DMS53 (cell line): ENCODE data around the gene TUB.

Source experiments
- DNase-seq: peaks from one replicate; lab custom pipeline; 2025; lab: John Stamatoyannopoulos, UW

The TUB gene

GRCh38 chr11:8047382-8047781 lies 33.6 kb upstream of the TUB start:
- DNase-seq, result no peak

- no peak for DNase-seq
Observed at GRCh38 chr11:8049084-8049483, 31.9 kb upstream of the TUB start.

DNA sequence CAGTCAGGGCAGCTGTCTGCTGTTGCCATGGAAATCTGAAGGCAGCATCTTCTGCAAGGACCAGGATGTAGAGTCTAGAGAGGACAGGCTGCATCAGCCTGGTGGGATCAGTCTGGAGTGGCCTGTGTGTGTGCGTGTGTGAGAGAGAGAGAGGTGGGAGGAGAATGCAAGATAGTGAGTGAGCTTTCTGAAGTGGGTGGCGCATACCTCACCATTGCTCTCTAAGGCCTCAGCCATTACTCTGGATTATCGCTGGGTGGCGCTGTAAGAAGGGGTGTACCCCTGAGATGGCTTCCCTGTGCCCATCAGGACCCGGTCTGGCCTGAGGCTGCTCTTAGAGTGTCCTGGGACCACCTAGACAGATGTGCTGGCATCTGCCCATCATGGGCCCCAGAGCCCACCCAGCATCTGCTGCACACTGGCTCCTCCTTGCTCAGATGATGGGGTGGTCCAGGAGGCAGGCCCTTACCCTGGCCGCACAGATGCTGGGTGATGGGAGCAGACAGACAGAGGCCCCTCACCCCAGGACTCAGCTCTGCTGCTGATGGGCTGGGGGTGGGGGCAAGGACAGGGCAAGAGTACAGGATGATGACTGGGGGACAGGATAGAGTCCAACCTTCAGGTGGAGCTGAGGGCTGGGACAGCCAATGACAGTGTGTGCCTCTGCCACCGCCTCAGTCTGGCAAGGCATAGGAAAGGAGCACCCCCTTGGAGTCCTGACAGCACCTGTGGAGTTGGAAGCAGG lies 25.7 kb upstream of the TUB start:
- DNase-seq, result no peak

- DNase-seq, result no peak
Observed at GRCh38 chr11:8055836-8056526, 25.0 kb upstream of the TUB start.

DNA sequence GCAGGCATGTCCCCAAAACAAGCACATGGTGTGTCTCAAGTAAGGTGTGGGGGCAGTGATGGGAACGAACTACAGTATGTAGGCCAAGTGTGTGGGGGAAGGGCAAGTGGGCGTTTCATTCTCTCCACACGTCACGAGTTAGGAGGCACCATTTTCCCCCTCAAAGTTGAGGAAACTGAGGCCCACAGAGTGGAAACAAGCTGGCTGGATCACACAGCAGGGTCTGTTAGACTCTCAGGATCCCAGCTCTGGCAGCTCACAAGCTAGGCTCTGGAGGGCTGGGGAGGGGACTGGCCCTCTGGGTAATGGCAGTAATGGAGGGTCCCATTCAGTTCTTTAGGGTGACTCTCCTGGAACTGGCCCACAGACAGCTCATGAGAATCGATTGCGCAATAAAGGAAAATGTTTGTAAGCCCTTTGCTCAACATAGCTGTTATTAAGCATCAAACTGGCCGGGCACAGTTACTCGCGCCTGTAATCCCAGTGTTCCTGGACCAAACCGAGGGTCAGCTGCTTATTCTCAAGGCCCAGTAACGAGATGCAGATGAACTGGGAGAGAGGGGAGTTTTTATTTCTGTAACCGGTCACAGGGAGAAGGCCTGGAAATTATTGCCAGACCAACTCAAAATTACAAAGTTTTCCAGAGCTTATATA lies 24.1 kb upstream of the TUB start:
- DNase-seq, result no peak

DNA sequence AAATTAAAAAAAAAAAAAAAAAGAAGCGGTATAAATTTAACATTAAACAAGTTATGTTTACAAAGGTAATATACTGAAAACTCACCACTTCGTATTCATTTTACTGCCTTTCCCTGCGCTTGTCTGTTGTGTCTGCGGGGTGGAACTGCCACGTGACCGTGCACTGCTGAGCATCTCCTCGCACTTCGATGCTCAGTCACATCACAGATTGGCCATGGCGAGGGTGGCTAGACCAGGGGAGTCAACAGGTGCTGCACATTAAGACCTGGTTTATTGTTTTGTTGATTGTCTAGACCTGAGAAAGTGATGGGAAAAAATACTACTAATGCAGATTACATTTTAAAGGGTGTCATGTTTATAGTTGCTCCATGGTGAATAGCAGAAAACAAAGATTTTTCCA lies 22.8 kb upstream of the TUB start:
- no peak for DNase-seq

- DNase-seq, result no peak
Observed at GRCh38 chr11:8059030-8059429, 22.0 kb upstream of the TUB start.

- no peak for DNase-seq
Observed at GRCh38 chr11:8059571-8060011, 21.4 kb upstream of the TUB start.

DNA sequence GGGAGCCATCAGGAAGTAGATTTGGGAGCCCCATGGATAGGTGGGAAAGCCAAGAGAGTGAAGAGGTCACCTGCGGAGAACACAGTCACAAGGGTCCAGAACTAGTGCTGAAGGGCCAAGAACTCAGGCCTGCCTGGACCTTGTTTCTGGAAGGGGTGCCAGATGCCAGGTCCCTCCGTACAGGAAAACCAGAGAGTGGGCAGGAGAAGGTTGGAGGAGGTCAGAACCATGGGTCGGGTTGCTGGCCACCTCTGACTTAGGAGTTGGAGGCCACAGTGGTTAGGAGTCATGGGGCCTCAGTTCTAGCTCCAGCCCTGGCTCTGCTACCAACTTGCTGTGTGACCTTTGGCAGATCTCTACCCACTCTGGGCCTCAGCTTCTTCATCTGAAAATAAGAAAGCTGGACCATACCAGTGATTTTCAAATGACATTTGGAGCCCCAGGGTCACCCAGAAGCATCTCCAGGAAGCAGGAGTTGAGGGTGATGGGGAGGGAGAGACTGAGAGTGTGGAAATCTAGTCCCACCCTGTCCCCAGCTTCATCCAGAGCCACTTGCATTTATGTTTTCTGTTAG lies 20.8 kb upstream of the TUB start:
- no peak for DNase-seq

DNA sequence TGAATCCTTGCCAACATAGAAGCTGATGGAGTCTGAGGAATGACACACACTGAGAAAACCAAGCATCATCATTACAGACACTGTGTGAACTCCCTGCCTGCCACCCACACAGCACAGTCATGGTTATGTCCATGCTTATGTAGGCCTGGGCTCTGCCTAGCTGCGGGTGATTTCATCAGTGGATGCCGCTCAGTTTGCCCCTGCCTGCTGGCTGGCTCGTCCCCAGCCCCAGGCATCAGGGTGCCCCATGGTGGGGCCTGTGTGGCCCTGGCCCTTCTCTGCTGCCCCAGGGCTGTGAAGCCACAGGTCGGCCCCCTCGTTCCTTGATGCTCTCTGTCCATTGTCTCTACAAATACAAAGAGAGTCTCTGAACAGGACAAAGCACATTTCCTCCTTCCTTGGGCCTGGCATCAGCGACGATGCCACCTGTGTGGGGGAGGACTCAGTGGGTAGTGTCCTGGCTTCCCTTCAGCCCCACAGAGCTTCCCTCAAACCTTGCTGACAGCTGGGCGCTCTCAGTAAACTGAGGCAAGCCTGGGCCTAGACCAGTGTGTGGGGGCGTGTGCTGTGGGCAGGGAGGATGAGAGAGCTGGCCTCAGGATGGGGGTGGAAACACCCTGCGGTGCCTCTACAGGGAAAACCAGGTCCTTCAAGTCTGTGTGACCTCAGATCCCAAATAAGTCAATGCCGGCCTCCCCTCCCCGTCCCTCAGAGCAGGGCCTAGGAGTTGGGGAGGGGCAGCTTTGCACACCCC lies 20.0 kb upstream of the TUB start:
- no peak for DNase-seq

DNA sequence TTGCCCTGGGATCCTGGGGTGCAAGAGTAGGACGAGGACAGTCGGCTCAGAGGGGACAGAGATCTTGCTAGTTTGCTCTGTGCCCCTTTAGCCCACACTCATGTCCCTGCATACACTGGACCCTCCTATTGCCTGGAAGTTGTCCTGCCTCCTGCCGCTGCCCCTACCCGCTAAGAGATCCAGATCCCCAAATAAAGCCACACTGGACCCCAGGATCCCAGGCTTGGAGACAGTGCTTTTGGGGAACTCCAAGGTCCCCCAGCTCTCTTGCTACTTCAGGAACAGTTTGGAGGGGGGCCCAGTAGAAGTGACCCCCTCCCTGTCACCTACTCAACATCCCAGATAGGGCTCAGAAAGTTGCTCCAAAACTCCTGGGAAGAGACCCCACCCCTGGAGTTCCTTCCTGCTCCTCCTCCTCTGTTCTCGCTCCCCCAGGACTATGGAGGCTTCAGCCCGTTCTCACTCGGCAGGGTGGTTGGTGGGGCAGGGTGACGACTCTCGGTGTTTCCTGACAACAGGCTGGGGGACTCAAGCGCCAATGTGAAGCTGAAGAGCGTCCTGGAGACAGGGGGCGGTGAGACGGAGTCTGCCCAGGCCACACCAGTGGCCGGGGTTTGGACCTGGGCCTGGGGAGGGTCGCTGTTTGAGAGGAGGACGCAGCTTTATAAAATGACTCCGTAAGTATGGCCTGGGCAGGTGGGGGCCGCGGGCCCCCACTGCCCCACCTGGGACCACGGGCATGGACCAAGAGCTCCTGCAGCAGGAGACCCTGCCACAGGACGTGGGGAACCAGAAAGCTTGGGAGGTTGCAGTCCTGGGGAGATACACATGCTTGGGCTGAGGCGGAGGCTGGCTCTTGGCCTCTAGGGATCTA lies 19.2 kb upstream of the TUB start:
- DNase-seq, result no peak

DNA sequence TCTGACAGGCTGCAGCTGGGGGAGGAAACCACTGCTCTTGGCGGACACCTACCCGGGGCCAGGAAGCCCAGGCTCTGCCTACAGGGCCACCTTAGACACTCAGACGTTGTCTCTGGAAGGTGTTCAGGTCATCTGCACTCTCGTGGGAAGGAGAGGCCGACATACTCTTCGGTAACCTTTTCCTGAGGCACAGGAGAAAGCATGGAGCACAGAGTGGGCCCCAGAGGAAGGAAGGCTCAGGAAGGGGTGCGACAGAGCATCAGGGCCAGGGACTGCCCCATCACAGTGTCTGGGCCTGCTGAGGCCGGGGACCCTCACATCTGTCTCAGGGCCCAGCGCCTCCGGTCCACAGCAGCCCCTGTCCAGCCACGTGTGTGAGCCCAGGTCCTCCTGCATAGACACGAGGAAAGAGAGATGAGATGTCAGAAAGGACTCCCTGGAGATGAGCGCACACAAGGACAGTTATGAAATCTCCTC lies 18.2 kb upstream of the TUB start:
- no peak for DNase-seq

GRCh38 chr11:8063324-8063723 lies 17.7 kb upstream of the TUB start:
- no peak for DNase-seq

DNA sequence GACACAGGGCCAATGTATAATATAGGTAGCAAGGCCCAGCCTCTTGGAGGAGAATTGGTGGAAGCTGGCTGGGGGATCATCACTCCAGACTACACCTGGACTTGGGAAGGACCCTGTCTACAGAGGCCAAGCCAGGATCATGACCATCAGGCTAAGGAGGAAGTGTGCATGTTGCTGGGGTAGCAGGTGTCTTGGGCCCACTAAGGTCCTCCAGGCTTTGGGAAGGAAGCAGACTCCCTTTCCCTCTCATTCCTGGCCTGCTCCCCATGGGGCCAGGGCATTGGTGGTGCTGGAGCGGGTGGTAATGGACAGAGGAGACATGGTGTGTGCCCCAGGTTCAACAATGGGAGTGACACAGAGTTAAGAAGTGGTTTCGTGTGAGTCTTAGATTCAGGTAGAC lies 16.0 kb upstream of the TUB start:
- DNase-seq, result no peak

GRCh38 chr11:8066036-8066910 lies 14.7 kb upstream of the TUB start:
- DNase-seq, result no peak

GRCh38 chr11:8066911-8067455 lies 14.0 kb upstream of the TUB start:
- no peak for DNase-seq

DNA sequence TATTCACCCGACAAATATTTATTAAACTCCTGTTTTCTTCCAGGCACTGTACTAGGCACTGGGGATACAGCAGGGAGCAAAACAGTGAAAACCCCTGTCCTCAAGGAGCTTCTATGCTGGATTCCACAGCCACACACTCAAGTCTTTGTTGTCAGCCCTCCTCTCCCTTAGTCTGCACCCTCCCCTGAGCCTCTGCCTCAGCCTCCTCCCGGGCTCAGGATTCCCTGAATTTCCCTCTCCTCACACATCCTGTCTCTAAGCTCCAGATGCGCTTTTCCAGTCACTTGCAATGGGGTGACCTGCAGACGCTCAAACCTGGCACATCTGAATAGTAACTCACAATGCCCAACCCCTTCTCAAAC lies 13.5 kb upstream of the TUB start:
- DNase-seq, result no peak

DNA sequence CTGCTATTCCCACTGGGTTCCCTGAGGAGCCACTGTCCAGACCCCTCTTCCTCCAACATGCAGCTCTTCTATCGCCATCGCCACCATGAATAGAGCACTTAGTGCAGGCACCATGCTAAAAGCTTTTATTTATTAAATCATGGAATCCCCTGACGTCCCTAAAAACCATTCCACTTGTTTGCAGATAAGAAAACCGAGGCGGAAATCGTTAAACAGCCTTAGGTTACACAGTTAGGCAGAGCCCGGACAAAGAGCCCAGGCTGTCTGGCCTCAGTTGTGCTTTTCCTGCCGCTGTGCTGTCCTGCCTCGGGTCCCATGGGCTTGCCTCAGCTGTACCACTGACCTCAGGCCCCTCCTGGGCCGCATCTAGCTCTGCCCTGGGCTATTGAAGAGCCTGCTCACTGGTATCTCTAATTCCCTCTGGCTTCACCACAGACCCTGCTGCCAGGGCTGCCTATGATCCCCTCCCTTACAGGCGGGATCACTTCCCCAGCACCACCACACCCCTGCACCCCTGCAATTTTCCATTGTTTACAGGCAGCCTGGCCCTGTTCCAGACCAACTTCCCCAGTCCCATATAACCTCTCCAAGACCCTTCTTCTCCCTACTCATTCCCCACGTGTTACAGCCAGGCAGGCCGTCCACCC lies 13.0 kb upstream of the TUB start:
- DNase-seq, result no peak

- no peak for DNase-seq
Observed at GRCh38 chr11:8068605-8069221, 12.3 kb upstream of the TUB start.
